GM23338 (cell line): ENCODE results near the gene ZNF282.

Experiments
- CREB1 ChIP-seq: fragments of 250-450 bp; sonication (Bioruptor Pico); IDR thresholded peaks from 2 replicates; pipeline ENCODE4 v1.5.0; 2020; ENCODE audit warnings: low read depth, mild to moderate bottlenecking, moderate library complexity
- EZH2 ChIP-seq: fragments of 200-600 bp; sonication (generic); IDR thresholded peaks from one replicate; pipeline ENCODE4 v1.8.0; 2017; ENCODE audit warnings: antibody characterized with exemption, mild to moderate bottlenecking, low read depth; ENCODE audit not compliant: unreplicated experiment
- EZH2phosphoT487 ChIP-seq: fragments of 200-600 bp; sonication (generic); IDR thresholded peaks from one replicate; pipeline ENCODE4 v1.8.1; 2018; ENCODE audit warnings: antibody characterized with exemption; ENCODE audit not compliant: unreplicated experiment
- JUNB ChIP-seq: IDR thresholded peaks from one replicate; pipeline ENCODE4 v1.6.1; 2016; ENCODE audit warnings: antibody characterized with exemption; ENCODE audit not compliant: unreplicated experiment
- POLR2AphosphoS5 ChIP-seq: IDR thresholded peaks from 2 replicates; pipeline ENCODE4 v1.6.1; 2016; ENCODE audit warnings: antibody characterized with exemption, low read depth
- STAT1 ChIP-seq: IDR thresholded peaks from one replicate; pipeline ENCODE4 v1.6.1; 2016; ENCODE audit warnings: antibody characterized with exemption; ENCODE audit not compliant: unreplicated experiment
- ZNF114 ChIP-seq: fragments of 250-450 bp; sonication (Bioruptor Pico); IDR thresholded peaks from 2 replicates; pipeline ENCODE4 v1.5.0; 2020; ENCODE audit warnings: mild to moderate bottlenecking, moderate library complexity
- ZNF331 ChIP-seq: fragments of 250-450 bp; sonication (Bioruptor Pico); IDR thresholded peaks from 2 replicates; pipeline ENCODE4 v1.5.0; 2020; ENCODE audit warnings: low read depth, mild to moderate bottlenecking, moderate library complexity
- TF ChIP-seq, protein P1 (sequence below): IDR thresholded peaks from one replicate; pipeline ENCODE4 v1.6.1; 2018; ENCODE audit warnings: antibody characterized with exemption; ENCODE audit not compliant: unreplicated experiment
- TF ChIP-seq, protein P2 (sequence below), 2 experiments: fragments of 200-600 bp in 1 of 2; sonication (generic) in 1 of 2; conservative IDR thresholded peaks; 2 replicates each; pipeline versions ENCODE4 v1.5.1 to v1.6.1; 2016 to 2017; ENCODE audit warnings: antibody characterized with exemption in 2 of 2, low read depth in 2 of 2, mild to moderate bottlenecking in 2 of 2, moderate library complexity in 1 of 2
- TF ChIP-seq, protein P3 (sequence below): fragments of 250-450 bp; sonication (Bioruptor Pico); IDR thresholded peaks from 2 replicates; pipeline ENCODE4 v1.5.0; 2020; ENCODE audit warnings: mild to moderate bottlenecking, moderate library complexity
- TF ChIP-seq, protein P4 (sequence below): IDR thresholded peaks from 2 replicates; pipeline ENCODE4 v1.6.1; 2016; ENCODE audit warnings: antibody characterized with exemption

DNA sequence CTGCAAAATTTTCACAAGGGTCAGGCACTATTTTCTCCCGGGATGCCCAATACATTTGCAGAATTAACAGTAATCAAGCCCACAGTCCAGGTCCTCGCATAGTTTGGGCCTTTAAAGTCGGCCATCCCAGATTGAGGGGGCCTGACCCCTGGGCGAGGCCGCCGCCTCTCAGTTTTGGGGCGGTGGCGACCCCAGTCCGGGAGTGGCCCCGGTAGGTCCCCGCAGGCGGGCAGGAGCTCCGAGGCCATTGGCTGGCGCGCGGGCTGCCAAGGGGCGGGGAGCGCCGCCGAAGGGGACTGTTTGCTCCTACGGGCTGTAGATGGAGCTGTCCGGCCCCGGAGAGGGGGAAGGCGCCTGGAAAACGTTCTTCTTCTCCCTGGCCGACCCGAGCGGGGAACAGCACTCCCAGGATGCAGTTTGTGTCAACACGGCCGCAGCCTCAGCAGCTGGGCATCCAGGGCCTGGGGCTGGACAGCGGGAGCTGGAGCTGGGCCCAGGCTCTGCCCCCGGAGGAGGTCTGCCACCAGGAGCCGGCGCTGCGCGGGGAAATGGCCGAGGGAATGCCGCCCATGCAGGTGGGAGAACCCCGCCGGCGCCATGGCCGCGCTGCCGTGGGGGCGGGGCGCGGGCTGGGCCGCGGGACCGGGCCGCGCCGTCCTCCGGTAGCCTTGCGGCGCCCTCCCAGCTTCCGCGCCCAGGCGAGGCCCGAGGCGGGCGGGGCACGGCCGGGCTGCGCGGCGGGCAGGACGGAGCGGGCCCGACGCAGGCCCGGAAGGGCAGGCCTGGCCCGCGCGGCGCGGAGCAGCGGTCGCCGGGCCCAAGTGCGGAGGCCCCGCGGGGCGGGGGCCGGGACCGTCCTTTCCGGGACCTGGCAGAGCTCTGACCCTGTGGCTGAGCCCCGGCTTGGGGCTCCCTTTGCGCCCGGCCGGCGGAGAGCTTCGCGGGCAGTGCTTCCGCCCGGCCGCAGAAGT, at the start of gene ZNF282:
- no peak for TF ChIP-seq EZH2phosphoT487
- TF ChIP-seq, protein P1, sequence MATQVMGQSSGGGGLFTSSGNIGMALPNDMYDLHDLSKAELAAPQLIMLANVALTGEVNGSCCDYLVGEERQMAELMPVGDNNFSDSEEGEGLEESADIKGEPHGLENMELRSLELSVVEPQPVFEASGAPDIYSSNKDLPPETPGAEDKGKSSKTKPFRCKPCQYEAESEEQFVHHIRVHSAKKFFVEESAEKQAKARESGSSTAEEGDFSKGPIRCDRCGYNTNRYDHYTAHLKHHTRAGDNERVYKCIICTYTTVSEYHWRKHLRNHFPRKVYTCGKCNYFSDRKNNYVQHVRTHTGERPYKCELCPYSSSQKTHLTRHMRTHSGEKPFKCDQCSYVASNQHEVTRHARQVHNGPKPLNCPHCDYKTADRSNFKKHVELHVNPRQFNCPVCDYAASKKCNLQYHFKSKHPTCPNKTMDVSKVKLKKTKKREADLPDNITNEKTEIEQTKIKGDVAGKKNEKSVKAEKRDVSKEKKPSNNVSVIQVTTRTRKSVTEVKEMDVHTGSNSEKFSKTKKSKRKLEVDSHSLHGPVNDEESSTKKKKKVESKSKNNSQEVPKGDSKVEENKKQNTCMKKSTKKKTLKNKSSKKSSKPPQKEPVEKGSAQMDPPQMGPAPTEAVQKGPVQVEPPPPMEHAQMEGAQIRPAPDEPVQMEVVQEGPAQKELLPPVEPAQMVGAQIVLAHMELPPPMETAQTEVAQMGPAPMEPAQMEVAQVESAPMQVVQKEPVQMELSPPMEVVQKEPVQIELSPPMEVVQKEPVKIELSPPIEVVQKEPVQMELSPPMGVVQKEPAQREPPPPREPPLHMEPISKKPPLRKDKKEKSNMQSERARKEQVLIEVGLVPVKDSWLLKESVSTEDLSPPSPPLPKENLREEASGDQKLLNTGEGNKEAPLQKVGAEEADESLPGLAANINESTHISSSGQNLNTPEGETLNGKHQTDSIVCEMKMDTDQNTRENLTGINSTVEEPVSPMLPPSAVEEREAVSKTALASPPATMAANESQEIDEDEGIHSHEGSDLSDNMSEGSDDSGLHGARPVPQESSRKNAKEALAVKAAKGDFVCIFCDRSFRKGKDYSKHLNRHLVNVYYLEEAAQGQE = peak; percentile 16
- TF ChIP-seq, protein P2, sequence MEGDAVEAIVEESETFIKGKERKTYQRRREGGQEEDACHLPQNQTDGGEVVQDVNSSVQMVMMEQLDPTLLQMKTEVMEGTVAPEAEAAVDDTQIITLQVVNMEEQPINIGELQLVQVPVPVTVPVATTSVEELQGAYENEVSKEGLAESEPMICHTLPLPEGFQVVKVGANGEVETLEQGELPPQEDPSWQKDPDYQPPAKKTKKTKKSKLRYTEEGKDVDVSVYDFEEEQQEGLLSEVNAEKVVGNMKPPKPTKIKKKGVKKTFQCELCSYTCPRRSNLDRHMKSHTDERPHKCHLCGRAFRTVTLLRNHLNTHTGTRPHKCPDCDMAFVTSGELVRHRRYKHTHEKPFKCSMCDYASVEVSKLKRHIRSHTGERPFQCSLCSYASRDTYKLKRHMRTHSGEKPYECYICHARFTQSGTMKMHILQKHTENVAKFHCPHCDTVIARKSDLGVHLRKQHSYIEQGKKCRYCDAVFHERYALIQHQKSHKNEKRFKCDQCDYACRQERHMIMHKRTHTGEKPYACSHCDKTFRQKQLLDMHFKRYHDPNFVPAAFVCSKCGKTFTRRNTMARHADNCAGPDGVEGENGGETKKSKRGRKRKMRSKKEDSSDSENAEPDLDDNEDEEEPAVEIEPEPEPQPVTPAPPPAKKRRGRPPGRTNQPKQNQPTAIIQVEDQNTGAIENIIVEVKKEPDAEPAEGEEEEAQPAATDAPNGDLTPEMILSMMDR (conservative IDR thresholded peaks at IDR 0.05; ENCODE audit: low read depth in 2 of 2) = peak; percentile 36 to 70
- no peak for TF ChIP-seq EZH2
- TF ChIP-seq, protein P3, sequence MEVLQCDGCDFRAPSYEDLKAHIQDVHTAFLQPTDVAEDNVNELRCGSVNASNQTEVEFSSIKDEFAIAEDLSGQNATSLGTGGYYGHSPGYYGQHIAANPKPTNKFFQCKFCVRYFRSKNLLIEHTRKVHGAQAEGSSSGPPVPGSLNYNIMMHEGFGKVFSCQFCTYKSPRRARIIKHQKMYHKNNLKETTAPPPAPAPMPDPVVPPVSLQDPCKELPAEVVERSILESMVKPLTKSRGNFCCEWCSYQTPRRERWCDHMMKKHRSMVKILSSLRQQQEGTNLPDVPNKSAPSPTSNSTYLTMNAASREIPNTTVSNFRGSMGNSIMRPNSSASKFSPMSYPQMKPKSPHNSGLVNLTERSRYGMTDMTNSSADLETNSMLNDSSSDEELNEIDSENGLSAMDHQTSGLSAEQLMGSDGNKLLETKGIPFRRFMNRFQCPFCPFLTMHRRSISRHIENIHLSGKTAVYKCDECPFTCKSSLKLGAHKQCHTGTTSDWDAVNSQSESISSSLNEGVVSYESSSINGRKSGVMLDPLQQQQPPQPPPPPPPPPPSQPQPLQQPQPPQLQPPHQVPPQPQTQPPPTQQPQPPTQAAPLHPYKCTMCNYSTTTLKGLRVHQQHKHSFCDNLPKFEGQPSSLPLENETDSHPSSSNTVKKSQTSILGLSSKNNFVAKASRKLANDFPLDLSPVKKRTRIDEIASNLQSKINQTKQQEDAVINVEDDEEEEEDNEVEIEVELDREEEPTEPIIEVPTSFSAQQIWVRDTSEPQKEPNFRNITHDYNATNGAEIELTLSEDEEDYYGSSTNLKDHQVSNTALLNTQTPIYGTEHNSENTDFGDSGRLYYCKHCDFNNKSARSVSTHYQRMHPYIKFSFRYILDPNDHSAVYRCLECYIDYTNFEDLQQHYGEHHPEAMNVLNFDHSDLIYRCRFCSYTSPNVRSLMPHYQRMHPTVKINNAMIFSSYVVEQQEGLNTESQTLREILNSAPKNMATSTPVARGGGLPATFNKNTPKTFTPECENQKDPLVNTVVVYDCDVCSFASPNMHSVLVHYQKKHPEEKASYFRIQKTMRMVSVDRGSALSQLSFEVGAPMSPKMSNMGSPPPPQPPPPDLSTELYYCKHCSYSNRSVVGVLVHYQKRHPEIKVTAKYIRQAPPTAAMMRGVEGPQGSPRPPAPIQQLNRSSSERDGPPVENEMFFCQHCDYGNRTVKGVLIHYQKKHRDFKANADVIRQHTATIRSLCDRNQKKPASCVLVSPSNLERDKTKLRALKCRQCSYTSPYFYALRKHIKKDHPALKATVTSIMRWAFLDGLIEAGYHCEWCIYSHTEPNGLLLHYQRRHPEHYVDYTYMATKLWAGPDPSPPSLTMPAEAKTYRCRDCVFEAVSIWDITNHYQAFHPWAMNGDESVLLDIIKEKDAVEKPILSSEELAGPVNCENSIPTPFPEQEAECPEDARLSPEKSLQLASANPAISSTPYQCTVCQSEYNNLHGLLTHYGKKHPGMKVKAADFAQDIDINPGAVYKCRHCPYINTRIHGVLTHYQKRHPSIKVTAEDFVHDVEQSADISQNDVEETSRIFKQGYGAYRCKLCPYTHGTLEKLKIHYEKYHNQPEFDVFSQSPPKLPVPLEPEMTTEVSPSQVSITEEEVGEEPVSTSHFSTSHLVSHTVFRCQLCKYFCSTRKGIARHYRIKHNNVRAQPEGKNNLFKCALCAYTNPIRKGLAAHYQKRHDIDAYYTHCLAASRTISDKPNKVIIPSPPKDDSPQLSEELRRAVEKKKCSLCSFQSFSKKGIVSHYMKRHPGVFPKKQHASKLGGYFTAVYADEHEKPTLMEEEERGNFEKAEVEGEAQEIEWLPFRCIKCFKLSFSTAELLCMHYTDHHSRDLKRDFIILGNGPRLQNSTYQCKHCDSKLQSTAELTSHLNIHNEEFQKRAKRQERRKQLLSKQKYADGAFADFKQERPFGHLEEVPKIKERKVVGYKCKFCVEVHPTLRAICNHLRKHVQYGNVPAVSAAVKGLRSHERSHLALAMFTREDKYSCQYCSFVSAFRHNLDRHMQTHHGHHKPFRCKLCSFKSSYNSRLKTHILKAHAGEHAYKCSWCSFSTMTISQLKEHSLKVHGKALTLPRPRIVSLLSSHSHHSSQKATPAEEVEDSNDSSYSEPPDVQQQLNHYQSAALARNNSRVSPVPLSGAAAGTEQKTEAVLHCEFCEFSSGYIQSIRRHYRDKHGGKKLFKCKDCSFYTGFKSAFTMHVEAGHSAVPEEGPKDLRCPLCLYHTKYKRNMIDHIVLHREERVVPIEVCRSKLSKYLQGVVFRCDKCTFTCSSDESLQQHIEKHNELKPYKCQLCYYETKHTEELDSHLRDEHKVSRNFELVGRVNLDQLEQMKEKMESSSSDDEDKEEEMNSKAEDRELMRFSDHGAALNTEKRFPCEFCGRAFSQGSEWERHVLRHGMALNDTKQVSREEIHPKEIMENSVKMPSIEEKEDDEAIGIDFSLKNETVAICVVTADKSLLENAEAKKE = no peak
- no peak for TF ChIP-seq CREB1
- peak; percentile 84 for TF ChIP-seq POLR2AphosphoS5
- no peak for TF ChIP-seq ZNF114
- TF ChIP-seq STAT1 = no peak
- TF ChIP-seq JUNB = no peak
- no peak for TF ChIP-seq ZNF331 (CRISPR knock-in tag)
- TF ChIP-seq, protein P4, sequence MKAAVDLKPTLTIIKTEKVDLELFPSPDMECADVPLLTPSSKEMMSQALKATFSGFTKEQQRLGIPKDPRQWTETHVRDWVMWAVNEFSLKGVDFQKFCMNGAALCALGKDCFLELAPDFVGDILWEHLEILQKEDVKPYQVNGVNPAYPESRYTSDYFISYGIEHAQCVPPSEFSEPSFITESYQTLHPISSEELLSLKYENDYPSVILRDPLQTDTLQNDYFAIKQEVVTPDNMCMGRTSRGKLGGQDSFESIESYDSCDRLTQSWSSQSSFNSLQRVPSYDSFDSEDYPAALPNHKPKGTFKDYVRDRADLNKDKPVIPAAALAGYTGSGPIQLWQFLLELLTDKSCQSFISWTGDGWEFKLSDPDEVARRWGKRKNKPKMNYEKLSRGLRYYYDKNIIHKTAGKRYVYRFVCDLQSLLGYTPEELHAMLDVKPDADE = 0 out of 2 replicates have a peak, but pooled peaks have one; percentile 43
